ENCODE results near the gene SHISA3. TPM values are rescaled to one million over a fixed set of nuclear protein-coding genes. Genes with fewer than 3 reads are reported as not detected.

The SHISA3 gene
- total RNA-seq, 1 experiment from 2014 or later: 29.5 TPM

- Histone ChIP-seq H3K79me2 (ENCODE audit: low read length) (no peaks in the 10 kb centered on the region), H3F3A (ENCODE audit: low read length, unreplicated experiment) (no peaks in the 10 kb centered on the region), H3K4me1 (ENCODE audit: insufficient read depth, low read length) (no peaks in the 10 kb centered on the region), H3K9ac (ENCODE audit: low read length) (no peak overlapping the region), H3K9me3 (ENCODE audit: low read length) (no peaks in the 10 kb centered on the region), H3K27me3 (ENCODE audit: low read length) (no peaks in the 10 kb centered on the region), H4K20me1 (ENCODE audit: low read length) (no peaks in the 10 kb centered on the region), H3K36me3 (ENCODE audit: low read depth, low read length) (no peaks in the 10 kb centered on the region), H3K27ac (ENCODE audit: low read length) (no peak overlapping the region), H3K9me2 (replicated peaks; ENCODE audit: low read length) (no peaks in the 10 kb centered on the region), H3K4me2 (ENCODE audit: low read length) (no peak overlapping the region), H2AFZ (ENCODE audit: low read length) (no peak overlapping the region), H3K4me3 (ENCODE audit: low read length) (no peak overlapping the region)
- BruUV-seq (replicated peaks): no TSS peak
- no peak for DNase-seq
- ChIA-PET POLR2A (ENCODE audit: unreplicated experiment) (no interaction called here), CTCF (no interaction called here)
- ATAC-seq: no peak
- no peak for TF ChIP-seq CTCF (conservative IDR thresholded peaks at IDR 0.05; ENCODE audit: low read depth, low read length)
- no peak for TF ChIP-seq EZH2 (IDR thresholded peaks at IDR 0.05; ENCODE audit: low read length, unreplicated experiment)
- no peak for TF ChIP-seq EZH2phosphoT487 (IDR thresholded peaks at IDR 0.05; ENCODE audit: borderline replicate concordance, low read length)
- intact Hi-C loops (cut with micrococcal nuclease): no loop called here
Observed at GRCh38 chr4:42377497-42377896, 19.8 kb upstream of the SHISA3 start.

- H3K4me1 ChIP-seq (ENCODE audit: insufficient read depth, low read length): no peaks in the 10 kb centered on the region
- H3F3A ChIP-seq (ENCODE audit: low read length, unreplicated experiment): no peaks in the 10 kb centered on the region
- H2AFZ ChIP-seq (ENCODE audit: low read length): no peak overlapping the region
- H3K79me2 ChIP-seq (ENCODE audit: low read length): no peaks in the 10 kb centered on the region
- ChIA-PET CTCF (no interaction called here), POLR2A (ENCODE audit: unreplicated experiment) (no interaction called here)
- no peak overlapping the region for H3K4me2 ChIP-seq (ENCODE audit: low read length)
- TF ChIP-seq EZH2phosphoT487 (IDR thresholded peaks at IDR 0.05; ENCODE audit: borderline replicate concordance, low read length): no peak
- TF ChIP-seq EZH2 (IDR thresholded peaks at IDR 0.05; ENCODE audit: low read length, unreplicated experiment): no peak
- TF ChIP-seq CTCF (conservative IDR thresholded peaks at IDR 0.05; ENCODE audit: low read depth, low read length): no peak
- no peaks in the 10 kb centered on the region for H4K20me1 ChIP-seq (ENCODE audit: low read length)
- H3K27ac ChIP-seq (ENCODE audit: low read length): no peak overlapping the region
- H3K36me3 ChIP-seq (ENCODE audit: low read depth, low read length): no peaks in the 10 kb centered on the region
- no peaks in the 10 kb centered on the region for H3K9me2 ChIP-seq (replicated peaks; ENCODE audit: low read length)
- intact Hi-C loops (cut with micrococcal nuclease): no loop called here
- BruUV-seq (replicated peaks): no TSS peak
- ATAC-seq (no peak), DNase-seq (no peak)
- no peak overlapping the region for H3K9ac ChIP-seq (ENCODE audit: low read length)
- H3K4me3 ChIP-seq (ENCODE audit: low read length): no peak overlapping the region
- H3K9me3 ChIP-seq (ENCODE audit: low read length): no peaks in the 10 kb centered on the region
- H3K27me3 ChIP-seq (ENCODE audit: low read length): no peaks in the 10 kb centered on the region
Observed at GRCh38 chr4:42381666-42382065, 15.6 kb upstream of the SHISA3 start.

GRCh38 chr4:42385516-42385915, 11.8 kb upstream of the SHISA3 start:
- no peaks in the 10 kb centered on the region for H4K20me1 ChIP-seq (ENCODE audit: low read length)
- TF ChIP-seq EZH2 (IDR thresholded peaks at IDR 0.05; ENCODE audit: low read length, unreplicated experiment): no peak
- TF ChIP-seq CTCF (conservative IDR thresholded peaks at IDR 0.05; ENCODE audit: low read depth, low read length): no peak
- TF ChIP-seq EZH2phosphoT487 (IDR thresholded peaks at IDR 0.05; ENCODE audit: borderline replicate concordance, low read length): no peak
- no peaks in the 10 kb centered on the region for H3K79me2 ChIP-seq (ENCODE audit: low read length)
- ATAC-seq (no peak), DNase-seq (no peak)
- no peaks in the 10 kb centered on the region for H3K9me2 ChIP-seq (replicated peaks; ENCODE audit: low read length)
- no peak overlapping the region for H3K4me2 ChIP-seq (ENCODE audit: low read length)
- no peaks in the 10 kb centered on the region for H3K4me1 ChIP-seq (ENCODE audit: insufficient read depth, low read length)
- H2AFZ ChIP-seq (ENCODE audit: low read length): no peak overlapping the region
- H3K36me3 ChIP-seq (ENCODE audit: low read depth, low read length): no peaks in the 10 kb centered on the region
- POLR2A ChIA-PET (ENCODE audit: unreplicated experiment): no interaction called here
- no peak overlapping the region for H3K9ac ChIP-seq (ENCODE audit: low read length)
- no peaks in the 10 kb centered on the region for H3K9me3 ChIP-seq (ENCODE audit: low read length)
- no peaks in the 10 kb centered on the region for H3K27me3 ChIP-seq (ENCODE audit: low read length)
- H3F3A ChIP-seq (ENCODE audit: low read length, unreplicated experiment): no peaks in the 10 kb centered on the region
- CTCF ChIA-PET: no interaction called here
- no TSS peak for BruUV-seq (replicated peaks)
- intact Hi-C loops (cut with micrococcal nuclease): no loop called here
- no peak overlapping the region for H3K27ac ChIP-seq (ENCODE audit: low read length)
- no peak overlapping the region for H3K4me3 ChIP-seq (ENCODE audit: low read length)
